ENCODE measurements around the gene UGP2. TPM values are rescaled to one million over a fixed set of nuclear protein-coding genes. Genes with fewer than 3 reads are reported as not detected.
A peak's percentile ranks its signal among the peaks of the same experiment; 100 is the strongest.

The UGP2 gene
- total RNA-seq, 1 experiment from 2014 or later = 134 TPM

DNA sequence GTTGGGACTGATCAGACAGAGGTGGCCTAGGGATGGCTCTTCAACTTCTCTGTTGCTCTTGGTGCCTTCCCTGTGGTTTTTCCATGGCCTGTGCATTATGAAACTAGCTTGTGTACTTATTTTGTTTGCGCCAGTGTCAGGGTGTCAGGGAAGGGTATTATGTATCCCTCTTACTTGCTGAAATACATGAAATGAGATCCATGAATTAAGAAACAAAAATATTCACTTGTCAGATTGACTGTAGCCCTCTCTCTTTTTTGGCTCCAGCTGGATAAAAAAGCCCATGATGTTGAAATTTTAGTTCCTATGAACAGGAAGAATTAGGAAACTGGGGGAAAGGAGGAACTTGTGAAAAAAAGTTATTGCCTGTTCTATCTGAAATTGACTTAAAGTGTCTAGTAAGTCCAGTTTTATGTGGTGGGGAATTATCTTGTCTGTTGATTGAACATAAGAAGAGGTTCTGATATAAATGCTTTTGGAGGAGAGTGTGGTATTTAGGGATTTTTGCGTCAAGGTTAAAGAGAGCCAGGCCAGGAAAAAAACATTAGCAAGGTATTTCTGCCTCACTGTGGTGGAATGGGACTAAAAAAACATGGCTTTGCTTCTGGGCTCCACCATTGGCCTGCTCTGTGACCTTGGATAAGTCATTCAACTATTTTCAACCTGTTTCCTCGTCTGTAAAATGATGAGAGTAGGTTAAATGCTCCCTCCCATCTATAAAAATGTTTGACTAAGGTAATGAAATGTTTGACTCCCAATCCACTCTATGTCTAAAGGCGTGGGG is 12.0 kb downstream of the UGP2 start:
- Mint-ChIP-seq H3K4me1 (ENCODE audit: low read depth, unreplicated experiment) (peaks cover 43% of the 10 kb centered on the region), H3K36me3 (ENCODE audit: insufficient read depth, unreplicated experiment) (peaks cover 14% of the 10 kb centered on the region), H3K27me3 (ENCODE audit: unreplicated experiment) (no peaks in the 10 kb centered on the region), H3K27ac (ENCODE audit: unreplicated experiment) (peak overlapping the region; percentile 56), H3K9me3 (ENCODE audit: low read depth, unreplicated experiment) (peaks cover 2% of the 10 kb centered on the region), H3K4me3 (ENCODE audit: low read depth, unreplicated experiment) (no peak overlapping the region)
- CTCF ChIA-PET = interaction anchor here (1.7 kb wide), 1 partner anchor 9 kb away, joined by 4 read pairs; no protein-coding TSS in a partner anchor
- intact Hi-C loops (cut with micrococcal nuclease; ENCODE audit: unreplicated experiment) = no loop called here
- DNase-seq = no peak
- TF ChIP-seq, protein P1, sequence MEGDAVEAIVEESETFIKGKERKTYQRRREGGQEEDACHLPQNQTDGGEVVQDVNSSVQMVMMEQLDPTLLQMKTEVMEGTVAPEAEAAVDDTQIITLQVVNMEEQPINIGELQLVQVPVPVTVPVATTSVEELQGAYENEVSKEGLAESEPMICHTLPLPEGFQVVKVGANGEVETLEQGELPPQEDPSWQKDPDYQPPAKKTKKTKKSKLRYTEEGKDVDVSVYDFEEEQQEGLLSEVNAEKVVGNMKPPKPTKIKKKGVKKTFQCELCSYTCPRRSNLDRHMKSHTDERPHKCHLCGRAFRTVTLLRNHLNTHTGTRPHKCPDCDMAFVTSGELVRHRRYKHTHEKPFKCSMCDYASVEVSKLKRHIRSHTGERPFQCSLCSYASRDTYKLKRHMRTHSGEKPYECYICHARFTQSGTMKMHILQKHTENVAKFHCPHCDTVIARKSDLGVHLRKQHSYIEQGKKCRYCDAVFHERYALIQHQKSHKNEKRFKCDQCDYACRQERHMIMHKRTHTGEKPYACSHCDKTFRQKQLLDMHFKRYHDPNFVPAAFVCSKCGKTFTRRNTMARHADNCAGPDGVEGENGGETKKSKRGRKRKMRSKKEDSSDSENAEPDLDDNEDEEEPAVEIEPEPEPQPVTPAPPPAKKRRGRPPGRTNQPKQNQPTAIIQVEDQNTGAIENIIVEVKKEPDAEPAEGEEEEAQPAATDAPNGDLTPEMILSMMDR (IDR thresholded peaks at IDR 0.05; ENCODE audit: unreplicated experiment) = no peak
- no TSS peak for BruUV-seq (replicated peaks)

DNA sequence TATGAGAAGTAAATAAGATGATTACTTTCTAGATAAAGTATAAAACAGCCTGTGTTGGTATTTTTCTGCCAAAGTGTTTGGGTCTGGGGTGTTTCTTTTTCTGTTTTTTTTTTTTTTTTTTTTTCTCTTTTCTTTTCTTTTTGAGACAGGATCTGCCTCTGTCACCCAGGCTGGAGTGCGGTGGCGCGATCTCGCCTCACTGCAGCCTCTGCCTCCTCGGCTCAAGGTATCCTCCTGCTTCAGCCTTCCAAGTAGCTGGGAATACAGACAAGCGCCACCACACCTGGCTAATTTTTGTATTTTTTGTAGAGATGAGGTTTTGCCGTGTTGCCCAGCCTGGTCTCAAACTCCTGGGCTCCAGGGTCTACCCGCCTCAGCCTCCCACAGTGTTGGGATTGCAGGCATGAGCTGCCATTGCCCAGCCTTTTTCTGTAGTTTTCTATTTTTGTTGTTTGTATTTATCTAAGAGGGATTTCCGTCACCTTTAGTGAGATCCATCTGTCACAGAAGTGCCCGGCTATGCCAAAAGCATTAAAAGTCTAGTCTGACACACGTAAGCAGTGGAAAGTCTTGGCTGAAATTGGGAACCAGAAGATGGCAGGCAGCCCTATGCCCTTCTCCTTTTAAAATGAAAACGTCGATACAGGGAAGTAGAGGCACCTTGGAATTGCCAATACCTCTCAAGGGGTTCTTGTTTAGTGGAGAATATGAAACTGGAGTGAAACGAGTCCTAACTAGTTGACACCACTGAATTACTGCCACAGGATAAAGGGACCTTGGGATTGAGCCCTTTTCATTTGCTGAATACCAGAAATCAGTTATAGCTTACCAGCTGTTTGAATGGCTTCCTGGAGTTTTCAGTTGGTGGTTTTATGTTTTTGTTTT is 14.0 kb downstream of the UGP2 start:
- CTCF ChIA-PET = interaction anchor here (1.1 kb wide), 1 partner anchor 14 kb away, joined by 3 read pairs; the partner anchor contains the start of gene UGP2
- TF ChIP-seq, protein P1 (IDR thresholded peaks at IDR 0.05; ENCODE audit: unreplicated experiment) = no peak
- peaks cover 28% of the 10 kb centered on the region for H3K36me3 Mint-ChIP-seq (ENCODE audit: insufficient read depth, unreplicated experiment)
- H3K27ac Mint-ChIP-seq (ENCODE audit: unreplicated experiment) = no peak overlapping the region
- peaks cover 2% of the 10 kb centered on the region for H3K9me3 Mint-ChIP-seq (ENCODE audit: low read depth, unreplicated experiment)
- no peak for DNase-seq
- intact Hi-C loops (cut with micrococcal nuclease; ENCODE audit: unreplicated experiment) = no loop called here
- peaks cover 34% of the 10 kb centered on the region for H3K4me1 Mint-ChIP-seq (ENCODE audit: low read depth, unreplicated experiment)
- no TSS peak for BruUV-seq (replicated peaks)
- no peaks in the 10 kb centered on the region for H3K27me3 Mint-ChIP-seq (ENCODE audit: unreplicated experiment)
- H3K4me3 Mint-ChIP-seq (ENCODE audit: low read depth, unreplicated experiment) = no peak overlapping the region

DNA sequence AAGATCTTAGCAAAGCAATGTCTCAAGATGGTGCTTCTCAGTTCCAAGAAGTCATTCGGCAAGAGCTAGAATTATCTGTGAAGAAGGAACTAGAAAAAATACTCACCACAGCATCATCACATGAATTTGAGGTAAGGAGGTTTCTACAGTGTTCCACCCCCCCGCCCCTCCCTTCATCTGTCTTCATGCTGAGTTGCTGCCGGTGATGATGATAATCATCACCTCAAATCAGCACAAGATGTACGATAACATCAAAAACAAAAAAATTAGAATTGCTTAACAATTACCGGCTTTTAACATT is 14.6 kb downstream of the UGP2 start:
- Mint-ChIP-seq H3K4me1 (ENCODE audit: low read depth, unreplicated experiment) (peaks cover 35% of the 10 kb centered on the region), H3K27ac (ENCODE audit: unreplicated experiment) (no peak overlapping the region), H3K36me3 (ENCODE audit: insufficient read depth, unreplicated experiment) (peaks cover 31% of the 10 kb centered on the region), H3K4me3 (ENCODE audit: low read depth, unreplicated experiment) (no peak overlapping the region), H3K27me3 (ENCODE audit: unreplicated experiment) (no peaks in the 10 kb centered on the region), H3K9me3 (ENCODE audit: low read depth, unreplicated experiment) (peaks cover 2% of the 10 kb centered on the region)
- no TSS peak for BruUV-seq (replicated peaks)
- DNase-seq = no peak
- intact Hi-C loops (cut with micrococcal nuclease; ENCODE audit: unreplicated experiment) = no loop called here
- TF ChIP-seq, protein P1 (IDR thresholded peaks at IDR 0.05; ENCODE audit: unreplicated experiment) = no peak
- CTCF ChIA-PET = no interaction called here

DNA sequence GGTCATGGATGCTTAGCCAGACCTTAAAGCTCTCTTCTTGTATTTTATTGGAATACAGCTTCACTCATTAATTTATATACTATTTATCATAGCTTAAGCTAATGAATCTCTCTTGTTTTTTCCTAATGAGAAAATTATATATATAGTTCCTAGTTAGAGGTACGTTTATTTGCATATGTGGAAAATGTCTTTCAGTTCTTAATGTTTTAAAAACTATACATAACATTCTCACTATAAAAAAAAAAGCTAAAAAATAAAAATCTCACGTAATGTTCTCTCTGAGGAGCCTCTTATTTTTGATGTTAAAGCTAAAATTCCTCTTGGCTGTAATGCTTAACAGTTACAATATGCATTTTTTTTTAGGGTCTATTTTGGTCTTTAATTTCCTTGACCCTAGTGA is 16.6 kb downstream of the UGP2 start:
- BruUV-seq (replicated peaks) = no TSS peak
- intact Hi-C loops (cut with micrococcal nuclease; ENCODE audit: unreplicated experiment) = no loop called here
- peaks cover 37% of the 10 kb centered on the region for H3K4me1 Mint-ChIP-seq (ENCODE audit: low read depth, unreplicated experiment)

More for the DNA sequence above, 16.6 kb downstream of the UGP2 start:
- Mint-ChIP-seq H3K36me3 (ENCODE audit: insufficient read depth, unreplicated experiment) (peaks cover 36% of the 10 kb centered on the region), H3K27ac (ENCODE audit: unreplicated experiment) (no peak overlapping the region), H3K9me3 (ENCODE audit: low read depth, unreplicated experiment) (peaks cover 2% of the 10 kb centered on the region), H3K4me3 (ENCODE audit: low read depth, unreplicated experiment) (no peak overlapping the region), H3K27me3 (ENCODE audit: unreplicated experiment) (no peaks in the 10 kb centered on the region)
- DNase-seq = no peak
- TF ChIP-seq, protein P1 (IDR thresholded peaks at IDR 0.05; ENCODE audit: unreplicated experiment) = no peak
- CTCF ChIA-PET = no interaction called here
